HepG2 (cell line): Measurements from ENCODE around the gene NARF. TPM values are rescaled to one million over a fixed set of nuclear protein-coding genes. Genes with fewer than 3 reads are reported as not detected.
A peak's percentile ranks its signal among the peaks of the same experiment; 100 is the strongest.

Experiments
- BORCS8-MEF2B ChIP-seq: sonication (generic); formaldehyde crosslinking; IDR thresholded peaks from 2 replicates; pipeline ENCODE4 v1.8.0; 2022; ENCODE audit warnings: mild to moderate bottlenecking, missing genetic modification reagents
- ERF ChIP-seq: IDR thresholded peaks from 2 replicates; pipeline ENCODE4 v1.6.1; 2018; ENCODE audit warnings: missing biosample characterization, missing genetic modification reagents
- GABPA ChIP-seq, 2 experiments: IDR thresholded peaks; 2 replicates each; pipeline ENCODE4 v1.6.1; 2011 to 2016; ENCODE audit warnings: low read depth in 2 of 2, low read length in 1 of 2, missing biosample characterization in 1 of 2, missing genetic modification characterization in 1 of 2
- KDM1A ChIP-seq: IDR thresholded peaks from 2 replicates; pipeline ENCODE4 v1.6.1; 2016; ENCODE audit warnings: missing compliant biosample characterization
- KLF11 ChIP-seq: IDR thresholded peaks from 2 replicates; pipeline ENCODE4 v1.6.1; 2016; ENCODE audit warnings: missing compliant biosample characterization
- NONO ChIP-seq, 2 experiments: fragments of 450-650 bp in 1 of 2; sonication (generic) in 1 of 2; formaldehyde crosslinking in 1 of 2; IDR thresholded peaks in 1 of 2; conservative IDR thresholded peaks in 1 of 2; 2 replicates each; pipeline versions ENCODE4 v1.6.1 to v1.8.0; 2017 to 2022; ENCODE audit warnings: mild to moderate bottlenecking in 1 of 2, missing genetic modification reagents in 1 of 2, moderate library complexity in 1 of 2
- ONECUT2 ChIP-seq: sonication (generic); formaldehyde crosslinking; IDR thresholded peaks from 2 replicates; pipeline ENCODE4 v1.4.0; 2020; ENCODE audit warnings: missing genetic modification reagents
- PAF1 ChIP-seq: IDR thresholded peaks from 2 replicates; pipeline ENCODE4 v1.6.1; 2016; ENCODE audit warnings: missing genetic modification reagents, missing compliant biosample characterization
- RFX1 ChIP-seq: fragments of 450-650 bp; IDR thresholded peaks from 2 replicates; pipeline ENCODE4 v1.6.1; 2017
- SSRP1 ChIP-seq: IDR thresholded peaks from 2 replicates; pipeline ENCODE4 v1.6.1; 2016; ENCODE audit warnings: control low read depth
- U2AF1 ChIP-seq: fragments of 200-400 bp; formaldehyde crosslinking; optimal IDR thresholded peaks from 2 replicates; pipeline ENCODE3; 2017; ENCODE audit warnings: mild to moderate bottlenecking, low read depth, low read length
- ZBTB8A ChIP-seq: sonication (generic); formaldehyde crosslinking; IDR thresholded peaks from 2 replicates; pipeline ENCODE4 v1.4.0; 2020; ENCODE audit warnings: mild to moderate bottlenecking, low read depth, missing genetic modification reagents, borderline replicate concordance
- ZKSCAN5 ChIP-seq: sonication (generic); formaldehyde crosslinking; IDR thresholded peaks from 2 replicates; pipeline ENCODE4 v1.5.1; 2020; ENCODE audit warnings: mild to moderate bottlenecking, missing genetic modification reagents
- ZNF430 ChIP-seq: sonication (generic); formaldehyde crosslinking; IDR thresholded peaks from 2 replicates; pipeline ENCODE4 v1.9.0; 2021; ENCODE audit warnings: mild to moderate bottlenecking, missing genetic modification reagents
- ZNF710 ChIP-seq: sonication (generic); formaldehyde crosslinking; IDR thresholded peaks from 2 replicates; pipeline ENCODE4 v1.5.0; 2020; ENCODE audit warnings: mild to moderate bottlenecking, missing genetic modification reagents, borderline replicate concordance
- ZNF749 ChIP-seq: sonication (generic); formaldehyde crosslinking; IDR thresholded peaks from 2 replicates; pipeline ENCODE4 v1.8.0; 2022; ENCODE audit warnings: mild to moderate bottlenecking, missing genetic modification reagents, moderate library complexity, borderline replicate concordance
- polyA plus RNA-seq, 8 experiments: library from polyadenylated mRNA; depleted of rRNA in 3 of 8; stranded (reverse) in 7 of 8; unstranded in 1 of 8; fragments of >200 nt; fragmentation: Illumina TruSeq in 4 of 8; extraction: Trizol in 4 of 8; gene quantifications; 2 replicates each; pipeline versions ENCODE4 v1.2.1 to v1.2.3, GENCODE V29; 2011 to 2016; ENCODE audit warnings: low read depth in 4 of 8, missing spikeins in 1 of 8, mixed read lengths in 1 of 8; ENCODE audit not compliant: insufficient read depth in 1 of 8
- total RNA-seq, 5 experiments: library from RNA; depleted of rRNA; stranded (reverse); fragments of >200 nt; fragmentation: Illumina TruSeq; extraction: Trizol; gene quantifications; 2 replicates each; pipeline ENCODE4 v1.2.3, GENCODE V29; 2016; ENCODE audit warnings: low read depth in 1 of 5
- TF ChIP-seq, protein P1 (sequence below): sonication (generic); formaldehyde crosslinking; IDR thresholded peaks from 2 replicates; pipeline ENCODE4 v1.4.0; 2020; ENCODE audit warnings: mild to moderate bottlenecking, missing genetic modification reagents
- TF ChIP-seq, protein P2 (sequence below): sonication (generic); formaldehyde crosslinking; IDR thresholded peaks from 2 replicates; pipeline ENCODE4 v1.8.0; 2022; ENCODE audit warnings: mild to moderate bottlenecking, missing genetic modification reagents, moderate library complexity
- TF ChIP-seq, protein P3 (sequence below): sonication (generic); formaldehyde crosslinking; IDR thresholded peaks from 2 replicates; pipeline ENCODE4 v1.4.0; 2020; ENCODE audit warnings: missing genetic modification reagents, borderline replicate concordance
- TF ChIP-seq, protein P4 (sequence below): sonication (generic); formaldehyde crosslinking; IDR thresholded peaks from 2 replicates; pipeline ENCODE4 v1.9.0; 2022; ENCODE audit warnings: missing genetic modification reagents, mild to moderate bottlenecking, borderline replicate concordance

Gene NARF
- total and polyA plus RNA-seq, 2 of the 13 experiments (the other 11 are each of a cell fraction or from before 2014, with no cell fraction given): 61.1 to 144 TPM

DNA sequence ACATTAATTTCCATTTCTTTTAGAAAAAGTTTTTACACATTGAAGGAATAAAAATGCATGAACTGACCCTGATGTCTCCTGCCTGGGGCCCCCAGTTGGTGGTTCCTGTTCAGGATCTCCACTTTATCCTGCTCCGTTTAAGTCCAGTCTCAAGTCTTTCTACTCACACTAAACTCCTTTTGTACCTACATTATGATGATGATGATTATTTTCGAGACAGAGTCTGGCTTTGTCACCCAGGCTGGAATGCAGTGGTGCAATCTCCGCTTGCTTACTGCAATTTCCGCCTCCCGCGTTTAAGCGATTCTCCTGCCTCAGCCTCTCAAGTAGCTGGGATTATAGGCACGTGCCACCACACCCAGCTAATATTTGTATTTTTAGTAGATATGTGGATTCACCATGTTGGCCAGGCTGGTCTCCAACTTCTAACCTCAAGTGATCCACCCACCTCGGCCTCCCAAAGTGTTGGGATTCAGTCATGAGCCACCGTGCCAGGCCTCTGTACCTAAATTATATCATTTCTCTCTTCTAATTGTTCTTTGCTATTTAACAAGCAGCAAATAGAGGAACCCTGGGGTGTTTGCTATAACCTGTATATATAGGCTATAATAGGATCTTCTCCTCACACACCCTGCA, 58.8 kb downstream of the NARF start (continued):
- TF ChIP-seq ZNF710 (peak; percentile 23; the same call in 1 of the 2 replicates), ZKSCAN5 (no peak), ONECUT2 (CRISPR knock-in tag) (no peak), GABPA (IDR thresholded peaks at IDR 0.05; ENCODE audit: low read depth, low read length) (no peak), GABPA (CRISPR knock-in tag; IDR thresholded peaks at IDR 0.05; ENCODE audit: low read depth) (peak; percentile 74), U2AF1 (no peak), RFX1 (no peak), ZBTB8A (CRISPR knock-in tag) (no peak), KLF11 (CRISPR knock-in tag) (peak; percentile 88; the same call in 1 of the 2 replicates), KDM1A (CRISPR knock-in tag) (peak; percentile 74; the same call in 1 of the 2 replicates), SSRP1 (no peak), ERF (CRISPR knock-in tag) (peak; percentile 93), NONO (IDR thresholded peaks at IDR 0.05) (no peak), NONO (CRISPR knock-in tag; conservative IDR thresholded peaks at IDR 0.05) (peak; percentile 66; the same call in 1 of the 2 replicates), ZNF749 (CRISPR knock-in tag) (no peak), ZNF430 (no peak), BORCS8-MEF2B (CRISPR knock-in tag) (peak; percentile 43; the same call in 1 of the 2 replicates), PAF1 (no peak)
- TF ChIP-seq, protein P1, sequence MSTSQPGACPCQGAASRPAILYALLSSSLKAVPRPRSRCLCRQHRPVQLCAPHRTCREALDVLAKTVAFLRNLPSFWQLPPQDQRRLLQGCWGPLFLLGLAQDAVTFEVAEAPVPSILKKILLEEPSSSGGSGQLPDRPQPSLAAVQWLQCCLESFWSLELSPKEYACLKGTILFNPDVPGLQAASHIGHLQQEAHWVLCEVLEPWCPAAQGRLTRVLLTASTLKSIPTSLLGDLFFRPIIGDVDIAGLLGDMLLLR (CRISPR knock-in tag): 0 out of 2 replicates have a peak, but pooled peaks have one; percentile 31
- TF ChIP-seq, protein P2, sequence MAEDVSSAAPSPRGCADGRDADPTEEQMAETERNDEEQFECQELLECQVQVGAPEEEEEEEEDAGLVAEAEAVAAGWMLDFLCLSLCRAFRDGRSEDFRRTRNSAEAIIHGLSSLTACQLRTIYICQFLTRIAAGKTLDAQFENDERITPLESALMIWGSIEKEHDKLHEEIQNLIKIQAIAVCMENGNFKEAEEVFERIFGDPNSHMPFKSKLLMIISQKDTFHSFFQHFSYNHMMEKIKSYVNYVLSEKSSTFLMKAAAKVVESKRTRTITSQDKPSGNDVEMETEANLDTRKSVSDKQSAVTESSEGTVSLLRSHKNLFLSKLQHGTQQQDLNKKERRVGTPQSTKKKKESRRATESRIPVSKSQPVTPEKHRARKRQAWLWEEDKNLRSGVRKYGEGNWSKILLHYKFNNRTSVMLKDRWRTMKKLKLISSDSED: no peak
- TF ChIP-seq, protein P3, sequence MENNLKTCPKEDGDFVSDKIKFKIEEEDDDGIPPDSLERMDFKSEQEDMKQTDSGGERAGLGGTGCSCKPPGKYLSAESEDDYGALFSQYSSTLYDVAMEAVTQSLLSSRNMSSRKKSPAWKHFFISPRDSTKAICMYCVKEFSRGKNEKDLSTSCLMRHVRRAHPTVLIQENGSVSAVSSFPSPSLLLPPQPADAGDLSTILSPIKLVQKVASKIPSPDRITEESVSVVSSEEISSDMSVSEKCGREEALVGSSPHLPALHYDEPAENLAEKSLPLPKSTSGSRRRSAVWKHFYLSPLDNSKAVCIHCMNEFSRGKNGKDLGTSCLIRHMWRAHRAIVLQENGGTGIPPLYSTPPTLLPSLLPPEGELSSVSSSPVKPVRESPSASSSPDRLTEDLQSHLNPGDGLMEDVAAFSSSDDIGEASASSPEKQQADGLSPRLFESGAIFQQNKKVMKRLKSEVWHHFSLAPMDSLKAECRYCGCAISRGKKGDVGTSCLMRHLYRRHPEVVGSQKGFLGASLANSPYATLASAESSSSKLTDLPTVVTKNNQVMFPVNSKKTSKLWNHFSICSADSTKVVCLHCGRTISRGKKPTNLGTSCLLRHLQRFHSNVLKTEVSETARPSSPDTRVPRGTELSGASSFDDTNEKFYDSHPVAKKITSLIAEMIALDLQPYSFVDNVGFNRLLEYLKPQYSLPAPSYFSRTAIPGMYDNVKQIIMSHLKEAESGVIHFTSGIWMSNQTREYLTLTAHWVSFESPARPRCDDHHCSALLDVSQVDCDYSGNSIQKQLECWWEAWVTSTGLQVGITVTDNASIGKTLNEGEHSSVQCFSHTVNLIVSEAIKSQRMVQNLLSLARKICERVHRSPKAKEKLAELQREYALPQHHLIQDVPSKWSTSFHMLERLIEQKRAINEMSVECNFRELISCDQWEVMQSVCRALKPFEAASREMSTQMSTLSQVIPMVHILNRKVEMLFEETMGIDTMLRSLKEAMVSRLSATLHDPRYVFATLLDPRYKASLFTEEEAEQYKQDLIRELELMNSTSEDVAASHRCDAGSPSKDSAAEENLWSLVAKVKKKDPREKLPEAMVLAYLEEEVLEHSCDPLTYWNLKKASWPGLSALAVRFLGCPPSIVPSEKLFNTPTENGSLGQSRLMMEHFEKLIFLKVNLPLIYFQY (CRISPR knock-in tag): no peak
- TF ChIP-seq, protein P4, sequence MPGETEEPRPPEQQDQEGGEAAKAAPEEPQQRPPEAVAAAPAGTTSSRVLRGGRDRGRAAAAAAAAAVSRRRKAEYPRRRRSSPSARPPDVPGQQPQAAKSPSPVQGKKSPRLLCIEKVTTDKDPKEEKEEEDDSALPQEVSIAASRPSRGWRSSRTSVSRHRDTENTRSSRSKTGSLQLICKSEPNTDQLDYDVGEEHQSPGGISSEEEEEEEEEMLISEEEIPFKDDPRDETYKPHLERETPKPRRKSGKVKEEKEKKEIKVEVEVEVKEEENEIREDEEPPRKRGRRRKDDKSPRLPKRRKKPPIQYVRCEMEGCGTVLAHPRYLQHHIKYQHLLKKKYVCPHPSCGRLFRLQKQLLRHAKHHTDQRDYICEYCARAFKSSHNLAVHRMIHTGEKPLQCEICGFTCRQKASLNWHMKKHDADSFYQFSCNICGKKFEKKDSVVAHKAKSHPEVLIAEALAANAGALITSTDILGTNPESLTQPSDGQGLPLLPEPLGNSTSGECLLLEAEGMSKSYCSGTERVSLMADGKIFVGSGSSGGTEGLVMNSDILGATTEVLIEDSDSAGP (CRISPR knock-in tag): peak; percentile 58; the same call in 1 of the 2 replicates
